Measurements from ENCODE around the gene SLC1A1. TPM values are rescaled to one million over a fixed set of nuclear protein-coding genes. Genes with fewer than 3 reads are reported as not detected.
A peak's percentile ranks its signal among the peaks of the same experiment; 100 is the strongest.
"Not testable (repeated sequence)": the region's sequence is repeated elsewhere in the genome, so short reads cannot be mapped to it uniquely, and the experiment has no call there.

SLC1A1 gene
- total RNA-seq, 1 experiment from 2014 or later, result 1.6 TPM

DNA sequence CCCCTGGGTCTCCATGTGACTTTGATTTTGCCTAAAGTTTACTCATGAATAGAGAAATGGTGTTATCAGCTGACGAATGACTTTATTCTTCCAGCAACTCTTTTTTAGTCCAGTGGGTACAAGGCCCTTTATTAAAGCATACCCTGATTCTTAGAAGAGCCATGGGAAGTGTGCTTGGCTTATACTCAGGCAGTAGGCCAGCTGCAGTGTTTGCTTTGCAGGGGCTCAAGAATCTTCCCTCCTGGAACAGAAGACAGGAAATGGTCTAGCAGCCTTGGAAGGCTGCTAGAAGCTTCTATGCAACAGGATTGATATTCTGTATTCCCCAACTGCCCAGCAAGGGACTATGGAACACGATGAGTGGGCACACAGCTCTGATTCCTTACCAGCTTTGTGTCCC, 98.5 kb downstream of the SLC1A1 start:
- peak; percentile 13 for DNase-seq (ENCODE audit: low read depth, low spot score)
- in situ Hi-C loops (cut with HindIII; ENCODE audit: low pct_unique_long_range_greater_than_20kb, low sequenced_read_pairs), result no loop called here

DNA sequence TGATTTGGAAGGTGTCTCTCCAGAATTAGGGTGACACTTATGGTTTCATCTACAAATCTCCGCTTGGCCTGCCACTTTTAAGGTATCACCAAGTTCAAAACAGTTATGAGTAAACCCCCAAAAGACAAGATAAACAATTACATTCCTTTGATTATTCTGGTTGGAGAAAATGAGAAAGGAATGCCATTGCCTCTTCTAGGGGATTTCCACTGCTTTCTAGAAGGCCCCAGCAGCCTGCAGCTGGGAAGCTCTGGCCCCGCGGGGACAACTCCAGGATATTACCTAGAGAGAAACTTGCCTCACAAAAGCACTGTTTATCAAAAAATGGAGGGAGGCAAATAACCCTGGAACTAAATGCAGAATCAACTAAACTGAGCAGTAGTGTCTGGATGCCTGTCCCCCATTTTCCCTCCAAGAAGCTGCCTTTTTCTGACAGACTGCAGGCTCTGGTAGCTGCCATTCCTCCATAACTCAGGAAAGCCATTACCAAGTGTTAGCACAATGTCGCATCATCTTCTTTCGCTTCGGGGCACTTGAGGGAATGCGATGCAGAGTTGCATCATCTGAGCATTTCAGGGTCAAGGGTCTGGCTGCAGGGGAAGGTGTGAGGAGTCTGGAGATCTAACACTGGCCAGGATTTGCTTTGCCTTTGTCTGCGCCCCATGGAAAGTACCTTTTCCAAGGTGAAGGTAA, 100.3 kb downstream of the SLC1A1 start:
- DNase-seq (ENCODE audit: low read depth, low spot score), result no peak
- in situ Hi-C loops (cut with HindIII; ENCODE audit: low pct_unique_long_range_greater_than_20kb, low sequenced_read_pairs), result no loop called here

DNA sequence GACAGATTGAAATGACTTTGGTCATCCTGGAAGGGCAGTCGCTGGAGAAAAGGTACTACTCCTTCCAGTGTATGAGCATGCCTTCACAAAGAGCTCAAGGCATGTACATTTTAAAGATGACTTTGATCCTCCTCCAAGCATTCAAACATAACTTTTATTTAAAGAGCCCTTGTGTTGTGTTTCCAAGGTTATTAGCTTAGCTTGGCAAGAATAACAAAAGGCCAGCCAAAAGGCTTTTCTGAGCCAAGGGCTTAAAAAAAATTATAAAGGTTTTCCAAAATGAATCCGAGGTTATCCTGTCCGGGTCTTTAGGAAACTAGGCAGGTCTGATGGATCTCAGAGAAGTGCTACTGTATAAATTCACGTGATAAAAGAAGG, 100.8 kb downstream of the SLC1A1 start:
- in situ Hi-C loops (cut with HindIII; ENCODE audit: low pct_unique_long_range_greater_than_20kb, low sequenced_read_pairs), result no loop called here
- no peak for DNase-seq (ENCODE audit: low read depth, low spot score)

DNA sequence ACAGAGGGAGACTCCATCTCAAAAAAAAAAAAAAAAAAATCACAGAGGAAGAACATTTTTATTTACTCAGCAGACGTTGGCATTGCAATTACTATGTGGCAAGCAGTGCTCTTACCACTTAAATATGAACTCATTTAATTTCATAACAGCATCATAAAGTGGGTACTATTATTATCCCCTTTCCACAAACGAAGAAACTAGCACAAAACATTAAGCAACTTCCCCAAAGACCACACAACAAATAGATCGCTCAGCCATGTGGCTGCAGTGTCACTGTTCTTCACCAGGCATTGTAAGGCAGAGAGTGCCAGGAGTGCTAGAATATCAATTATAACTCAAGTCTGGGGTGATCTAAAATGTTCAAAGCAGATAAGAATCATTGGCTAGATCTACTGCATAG, 102.0 kb downstream of the SLC1A1 start:
- in situ Hi-C loops (cut with HindIII; ENCODE audit: low pct_unique_long_range_greater_than_20kb, low sequenced_read_pairs), result no loop called here
- DNase-seq (ENCODE audit: low read depth, low spot score), result no peak

DNA sequence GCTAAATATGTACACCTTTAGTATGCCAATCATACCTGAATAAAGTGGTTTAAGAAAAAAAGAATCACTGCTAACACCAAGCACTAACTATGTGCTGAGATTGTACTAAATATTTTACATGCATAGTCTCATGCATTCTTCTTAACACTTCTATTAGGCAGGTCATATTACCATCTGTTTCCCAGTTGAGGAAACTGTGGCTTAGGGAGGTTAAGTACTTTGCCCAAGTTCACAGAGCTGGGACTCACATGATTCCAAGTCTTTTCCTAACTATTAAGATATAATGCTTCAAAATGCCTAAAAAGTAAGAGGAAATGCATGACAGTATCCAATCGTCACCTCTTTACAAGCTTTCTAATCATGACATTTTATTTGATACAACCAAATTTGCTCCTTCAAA, 102.6 kb downstream of the SLC1A1 start:
- in situ Hi-C loops (cut with HindIII; ENCODE audit: low pct_unique_long_range_greater_than_20kb, low sequenced_read_pairs), result no loop called here

DNA sequence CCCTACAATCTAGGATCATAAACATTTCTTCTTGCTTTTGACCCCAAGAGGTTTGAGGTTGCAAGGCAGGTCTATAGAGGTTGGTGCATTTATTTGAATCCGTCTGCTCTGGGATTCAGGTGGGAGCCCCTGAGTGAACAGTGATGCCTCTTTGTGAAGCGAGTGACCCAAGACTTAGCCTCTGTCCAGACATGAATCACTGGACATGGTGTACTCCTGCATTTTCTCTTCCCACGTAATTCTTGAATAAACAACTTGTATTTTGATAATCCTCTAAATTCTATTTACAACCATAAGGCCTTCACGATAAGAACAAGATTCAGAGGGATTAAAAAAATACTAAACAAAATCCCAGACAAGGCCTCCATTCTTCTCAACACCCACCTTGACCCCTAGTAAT, 104.3 kb downstream of the SLC1A1 start:
- in situ Hi-C loops (cut with HindIII; ENCODE audit: low pct_unique_long_range_greater_than_20kb, low sequenced_read_pairs), result no loop called here
- no peak for DNase-seq (ENCODE audit: low read depth, low spot score)

More for the DNA sequence above, 102.6 kb downstream of the SLC1A1 start:
- DNase-seq (ENCODE audit: low read depth, low spot score), result no peak

DNA sequence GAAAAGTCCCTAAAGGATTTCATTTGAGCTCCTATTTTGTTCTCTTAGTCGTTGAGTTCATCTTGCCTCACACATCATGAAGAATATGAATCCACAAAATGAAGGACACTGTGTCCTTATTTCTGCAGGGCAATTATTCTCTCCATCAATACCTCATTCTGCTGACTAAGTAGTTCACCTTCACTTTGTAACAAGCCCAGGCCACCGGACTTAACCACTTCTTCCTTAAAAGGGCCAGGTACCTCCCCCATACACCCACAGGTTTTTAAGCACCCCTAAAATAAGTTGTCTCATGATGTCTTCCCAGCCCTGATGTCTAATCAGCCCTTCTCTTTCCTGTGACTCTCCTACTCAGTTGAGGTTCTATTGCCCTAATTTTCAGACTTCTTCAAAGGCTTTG, 104.7 kb downstream of the SLC1A1 start:
- in situ Hi-C loops (cut with HindIII; ENCODE audit: low pct_unique_long_range_greater_than_20kb, low sequenced_read_pairs), result no loop called here
- no peak for DNase-seq (ENCODE audit: low read depth, low spot score)

DNA sequence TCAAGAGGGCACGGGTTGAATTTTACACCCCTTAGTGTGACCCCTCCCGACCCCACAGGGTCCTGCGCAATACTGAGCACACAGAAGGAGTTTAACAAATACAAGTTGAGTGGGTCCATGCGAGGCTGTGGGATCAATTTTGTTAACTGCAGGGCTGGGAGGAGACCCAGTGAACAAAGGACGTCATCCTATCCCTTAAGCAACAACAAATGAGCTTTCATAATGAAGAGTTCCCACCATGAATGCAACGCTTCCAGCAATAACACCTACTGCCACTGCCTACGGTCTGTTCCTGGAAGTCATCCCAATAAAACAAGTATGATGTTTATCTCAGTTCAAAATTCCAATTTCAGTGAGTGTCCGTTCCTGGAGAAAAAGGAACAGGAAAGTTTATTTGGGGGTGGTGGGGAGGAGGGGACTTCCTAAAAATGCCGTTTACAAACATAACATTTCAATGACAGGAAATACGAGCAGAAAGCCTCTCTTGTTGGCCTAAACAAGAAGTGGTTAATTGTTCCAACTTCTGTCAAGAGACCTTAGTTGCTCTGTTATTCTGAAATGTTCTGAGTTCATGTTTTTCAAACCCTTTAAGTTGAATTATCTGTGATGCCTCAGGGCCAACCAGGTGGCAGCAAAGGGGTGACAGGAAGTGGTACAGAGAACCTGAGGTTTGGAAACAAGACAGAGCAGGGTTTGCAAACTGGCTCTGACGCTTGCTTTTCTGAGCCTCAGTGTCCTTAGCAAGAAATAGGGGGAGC, 106.1 kb downstream of the SLC1A1 start:
- in situ Hi-C loops (cut with HindIII; ENCODE audit: low pct_unique_long_range_greater_than_20kb, low sequenced_read_pairs), result no loop called here
- no peak for DNase-seq (ENCODE audit: low read depth, low spot score)

DNA sequence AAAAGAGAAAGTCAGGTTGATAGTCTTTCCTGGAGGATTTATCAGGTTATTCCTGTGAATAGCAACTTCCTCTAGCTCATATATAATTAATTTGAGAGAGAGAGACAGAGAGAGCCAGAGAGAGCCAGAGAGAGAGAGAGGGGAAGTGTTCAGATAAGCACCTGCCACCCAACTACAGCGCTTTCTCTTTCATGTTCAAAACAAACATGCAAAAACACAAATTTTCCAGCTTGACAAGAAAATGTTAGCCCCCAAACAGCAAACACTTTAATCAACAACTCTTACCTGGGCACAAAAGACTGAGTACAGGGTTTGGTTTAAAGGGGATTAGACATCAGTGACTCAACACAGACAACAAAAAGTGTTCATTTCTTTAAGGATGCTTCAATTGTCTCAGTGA, 110.1 kb downstream of the SLC1A1 start:
- no peak for DNase-seq (ENCODE audit: low read depth, low spot score)
- in situ Hi-C loops (cut with HindIII; ENCODE audit: low pct_unique_long_range_greater_than_20kb, low sequenced_read_pairs), result no loop called here

DNA sequence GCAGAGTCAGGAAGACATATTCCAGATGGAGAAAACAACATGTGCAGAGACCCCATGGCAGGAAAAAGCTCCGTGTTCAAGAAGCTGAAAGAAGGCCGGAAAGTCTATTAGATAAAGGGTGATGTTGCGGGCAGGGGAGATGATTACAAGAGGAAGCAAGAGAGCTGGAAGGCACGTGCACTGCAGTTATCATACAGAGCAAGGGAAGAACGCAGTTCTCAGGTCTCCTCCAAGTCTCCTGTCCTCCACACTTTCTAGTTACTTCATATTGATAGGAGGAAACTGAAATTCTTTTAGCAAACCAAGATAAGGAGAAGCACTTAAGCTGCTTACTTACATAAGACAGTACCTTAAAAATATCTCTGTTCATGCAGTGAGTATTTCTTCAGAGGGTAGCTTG, 113.6 kb downstream of the SLC1A1 start:
- no peak for DNase-seq (ENCODE audit: low read depth, low spot score)
- in situ Hi-C loops (cut with HindIII; ENCODE audit: low pct_unique_long_range_greater_than_20kb, low sequenced_read_pairs), result no loop called here

DNA sequence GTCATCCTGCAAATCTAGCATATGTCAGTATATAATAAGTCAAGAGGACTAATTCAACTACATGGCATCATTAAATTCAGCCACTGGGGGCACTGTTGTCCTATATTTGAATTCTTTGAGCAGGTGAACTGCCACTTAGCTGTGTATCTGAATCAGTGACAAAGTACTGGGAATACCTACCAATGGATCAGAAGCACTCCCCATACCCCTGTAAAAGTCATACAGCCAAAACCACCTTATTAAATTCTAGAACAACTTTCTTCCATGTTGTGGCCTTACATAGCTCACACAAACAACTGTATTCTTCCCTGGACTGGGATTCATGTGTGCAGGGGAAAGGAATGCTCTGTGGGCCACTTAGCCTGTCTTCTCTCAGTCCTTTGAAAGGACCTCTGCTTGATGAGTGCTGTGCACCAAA, 114.4 kb downstream of the SLC1A1 start:
- DNase-seq (ENCODE audit: low read depth, low spot score), result peak; percentile 84
- in situ Hi-C loops (cut with HindIII; ENCODE audit: low pct_unique_long_range_greater_than_20kb, low sequenced_read_pairs), result no loop called here

DNA sequence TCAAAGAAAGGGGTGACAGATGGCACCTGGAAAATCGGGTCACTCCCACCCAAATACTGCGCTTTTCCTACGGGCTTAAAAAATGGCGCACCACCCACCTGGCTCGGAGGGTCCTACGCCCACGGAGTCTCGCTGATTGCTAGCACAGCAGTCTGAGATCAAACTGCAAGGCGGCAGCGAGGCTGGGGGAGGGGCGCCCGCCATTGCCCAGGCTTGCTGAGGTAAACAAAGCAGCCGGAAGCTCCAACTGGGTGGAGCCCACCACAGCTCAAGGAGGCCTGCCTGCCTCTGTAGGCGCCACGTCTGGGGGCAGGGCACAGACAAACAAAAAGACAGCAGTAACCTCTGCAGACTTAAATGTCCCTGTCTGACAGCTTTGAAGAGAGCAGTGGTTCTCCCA, 115.8 kb downstream of the SLC1A1 start:
- in situ Hi-C loops (cut with HindIII; ENCODE audit: low pct_unique_long_range_greater_than_20kb, low sequenced_read_pairs); DNase-seq (ENCODE audit: low read depth, low spot score): not testable (repeated sequence)

DNA sequence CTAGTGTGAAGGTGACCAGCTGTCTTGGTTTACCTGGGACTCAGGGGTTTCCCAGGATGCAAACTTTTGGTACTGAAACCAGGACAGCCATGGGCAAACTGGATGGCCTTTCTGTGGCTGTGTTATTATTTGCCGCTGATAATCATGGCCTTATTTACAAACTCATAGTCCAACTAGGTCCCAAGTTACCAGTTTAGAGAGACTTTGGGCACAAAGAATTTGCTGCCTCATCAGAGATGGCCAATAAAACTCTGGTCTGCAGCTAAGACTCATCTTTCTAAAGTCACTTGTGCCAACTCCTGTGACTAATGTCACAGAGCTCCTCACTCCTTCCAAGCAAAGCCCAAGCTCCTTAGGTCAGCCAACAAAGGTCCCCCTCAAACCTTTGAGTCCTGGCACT, 124.4 kb downstream of the SLC1A1 start:
- in situ Hi-C loops (cut with HindIII; ENCODE audit: low pct_unique_long_range_greater_than_20kb, low sequenced_read_pairs), result no loop called here
- no peak for DNase-seq (ENCODE audit: low read depth, low spot score)

DNA sequence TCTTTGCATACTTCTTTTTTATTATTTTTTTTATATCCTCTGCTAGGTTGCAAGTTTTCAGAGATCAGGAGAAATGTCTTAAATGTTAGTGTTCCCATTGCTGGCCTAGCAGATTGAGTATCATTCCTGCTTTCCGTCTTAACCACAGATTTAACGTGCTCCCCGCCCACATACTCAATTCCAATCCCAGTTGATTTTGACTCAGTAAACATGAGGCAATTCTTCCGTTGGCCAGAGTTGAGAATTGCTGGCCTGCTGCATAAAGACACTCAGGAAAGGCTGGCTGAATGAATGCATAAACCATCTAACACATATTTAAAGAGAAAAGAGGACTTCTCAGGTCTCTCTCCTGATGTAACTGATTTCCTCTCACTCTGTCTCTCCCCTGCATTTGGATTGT, 125.0 kb downstream of the SLC1A1 start:
- in situ Hi-C loops (cut with HindIII; ENCODE audit: low pct_unique_long_range_greater_than_20kb, low sequenced_read_pairs), result no loop called here
- no peak for DNase-seq (ENCODE audit: low read depth, low spot score)

DNA sequence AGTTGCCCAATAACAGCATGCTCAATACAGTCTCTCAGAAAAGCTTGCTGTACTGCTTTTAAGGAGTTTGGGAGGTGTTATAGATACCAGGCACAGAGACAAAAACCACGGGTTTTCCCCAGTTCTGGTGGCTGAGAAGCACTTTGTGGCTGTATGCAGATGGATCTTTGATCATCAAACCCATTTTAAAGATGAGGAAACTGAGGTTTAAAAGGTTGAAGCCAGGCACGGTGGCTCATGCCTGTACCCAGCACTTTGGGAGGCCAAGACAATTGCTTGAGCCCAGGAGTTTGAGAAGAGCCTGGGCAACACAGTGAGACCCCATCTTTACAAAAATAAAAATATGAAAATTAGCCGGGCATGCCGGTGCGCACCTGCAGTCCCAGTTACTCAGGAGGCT, 125.5 kb downstream of the SLC1A1 start:
- DNase-seq (ENCODE audit: low read depth, low spot score), result no peak
- in situ Hi-C loops (cut with HindIII; ENCODE audit: low pct_unique_long_range_greater_than_20kb, low sequenced_read_pairs), result no loop called here

DNA sequence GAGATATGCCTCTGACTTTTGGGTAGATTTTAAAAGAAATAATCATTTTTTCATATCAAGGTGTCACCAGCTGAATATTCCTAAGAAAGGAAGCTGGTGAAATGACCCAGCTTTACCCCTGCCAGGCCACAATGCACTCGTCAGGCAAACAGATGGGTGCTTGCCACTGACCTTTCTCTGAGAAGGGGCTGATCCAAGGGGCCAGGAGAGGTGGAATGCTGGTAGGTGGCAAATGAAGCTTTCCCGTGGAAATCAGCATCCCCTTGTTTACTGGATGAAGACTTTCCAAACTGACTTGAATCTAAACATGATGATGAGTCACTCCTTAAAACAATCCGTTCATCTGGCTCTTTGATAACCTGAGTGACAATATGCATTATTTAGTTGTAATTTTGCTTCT, 127.5 kb downstream of the SLC1A1 start:
- no peak for DNase-seq (ENCODE audit: low read depth, low spot score)
- in situ Hi-C loops (cut with HindIII; ENCODE audit: low pct_unique_long_range_greater_than_20kb, low sequenced_read_pairs), result no loop called here

DNA sequence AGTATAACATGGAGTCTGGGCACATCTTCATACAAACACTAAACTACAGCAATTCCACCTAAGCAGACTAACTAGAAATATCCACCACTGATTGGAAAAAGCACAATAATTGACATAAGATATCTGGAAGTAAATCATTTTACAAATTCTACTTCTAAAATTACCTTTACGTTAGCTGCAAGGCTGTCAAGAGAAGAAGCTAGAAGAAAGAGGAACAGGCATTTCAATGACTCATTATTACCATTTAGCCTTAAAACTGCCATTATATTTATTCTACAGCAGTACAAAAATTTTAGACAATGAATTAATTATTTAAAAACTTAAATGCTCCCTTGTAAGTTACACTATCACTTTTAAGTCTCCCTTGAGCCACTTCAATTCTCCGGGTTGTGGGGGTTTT, 128.4 kb downstream of the SLC1A1 start:
- in situ Hi-C loops (cut with HindIII; ENCODE audit: low pct_unique_long_range_greater_than_20kb, low sequenced_read_pairs), result no loop called here
- no peak for DNase-seq (ENCODE audit: low read depth, low spot score)

DNA sequence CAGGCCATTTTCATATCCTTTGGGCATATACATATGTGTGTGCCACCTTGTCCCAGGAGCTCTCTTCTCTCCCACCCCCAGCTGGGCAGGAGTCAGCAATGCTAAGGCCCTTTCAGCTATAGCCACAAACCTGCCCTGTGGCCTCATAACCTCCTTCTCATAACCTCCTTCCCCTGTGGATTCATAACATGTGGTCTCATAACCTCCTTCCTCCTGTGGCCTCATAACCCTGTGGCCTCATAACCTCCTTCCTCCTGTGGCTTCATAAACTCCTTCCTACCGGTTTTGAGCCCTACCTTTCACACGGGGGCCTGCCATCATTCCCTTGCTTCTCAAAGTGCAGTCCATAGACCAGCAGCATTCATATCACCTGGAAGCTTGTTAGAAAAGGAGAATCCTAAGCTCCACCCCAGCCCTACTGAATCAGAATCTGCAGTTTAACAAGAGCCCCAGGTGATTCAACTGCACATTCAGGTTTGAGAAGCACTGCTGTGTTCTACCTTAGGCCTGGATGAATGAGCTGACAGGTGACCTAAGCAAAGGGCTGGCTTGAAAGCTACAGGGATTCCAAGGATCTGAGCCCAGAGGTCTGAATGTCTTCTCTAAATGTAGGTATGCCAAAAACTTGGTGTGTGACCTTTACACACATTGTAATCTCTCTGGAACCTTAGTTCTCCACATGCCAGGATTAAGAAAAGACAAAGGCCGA, 129.9 kb downstream of the SLC1A1 start:
- no peak for DNase-seq (ENCODE audit: low read depth, low spot score)
- in situ Hi-C loops (cut with HindIII; ENCODE audit: low pct_unique_long_range_greater_than_20kb, low sequenced_read_pairs), result no loop called here
